OCI-LY3 (cell line): ENCODE measurements around the gene HOXA7.

Source experiments
- H2AFZ ChIP-seq: fragments of 200-600, 300-600 bp; shearing (Covaris generic); 2 replicates; pipeline ENCODE4 v1.6.0; 2014; ENCODE audit warnings: antibody characterized with exemption, low read depth, low read length
- H3K27ac ChIP-seq: fragments of 200-600, 300-600 bp; sonication (generic); 2 replicates; pipeline ENCODE4 v1.5.1; 2014; ENCODE audit warnings: mild to moderate bottlenecking, low read length, moderate library complexity, mixed read lengths
- H3K27me3 ChIP-seq: fragments of 200-600, 300-600 bp; sonication (generic); 2 replicates; pipeline ENCODE4 v1.6.1; 2014; ENCODE audit warnings: low read depth, low read length, mixed read lengths
- H3K36me3 ChIP-seq: fragments of 200-600, 300-600 bp; sonication (generic); replicated peaks from 2 replicates; pipeline ENCODE3; 2014; ENCODE audit warnings: low read depth, low read length, mixed read lengths
- H3K4me1 ChIP-seq: fragments of 300-600, 200-600 bp; sonication (generic); 2 replicates; pipeline ENCODE4 v1.6.1; 2014; ENCODE audit warnings: low read length, mixed read lengths
- H3K4me2 ChIP-seq: fragments of 200-600, 300-600 bp; sonication (generic); 2 replicates; pipeline ENCODE4 v1.6.1; 2014; ENCODE audit warnings: low read length, mixed read lengths
- H3K4me3 ChIP-seq: fragments of 300-600, 200-600 bp; sonication (generic); 2 replicates; pipeline ENCODE4 v1.5.1; 2014; ENCODE audit warnings: antibody characterized with exemption, mild to moderate bottlenecking, low read length, moderate library complexity
- H3K79me2 ChIP-seq: fragments of 300-600, 200-600 bp; shearing (Covaris generic); 2 replicates; pipeline ENCODE4 v1.6.1; 2014; ENCODE audit warnings: mild to moderate bottlenecking, low read length, mixed read lengths
- H3K9ac ChIP-seq: fragments of 300-600, 200-600 bp; shearing (Covaris generic); 2 replicates; pipeline ENCODE4 v1.6.0; 2014; ENCODE audit warnings: mild to moderate bottlenecking, low read length, moderate library complexity
- H3K9me3 ChIP-seq: fragments of 200-600, 300-600 bp; shearing (Covaris generic); 2 replicates; pipeline ENCODE4 v1.6.1; 2014; ENCODE audit warnings: low read length, mixed read lengths; ENCODE audit not compliant: insufficient read depth
- H4K20me1 ChIP-seq: fragments of 200-600, 300-600 bp; sonication (generic); 2 replicates; pipeline ENCODE4 v1.6.1; 2016; ENCODE audit warnings: low read length, mixed read lengths; ENCODE audit not compliant: insufficient read depth
- CTCF ChIP-seq: fragments of 200-600, 300-600 bp; sonication (generic); IDR thresholded peaks from 2 replicates; pipeline ENCODE4 v1.5.1; 2014; ENCODE audit warnings: antibody characterized with exemption, low read length, low read depth
- EZH2phosphoT487 ChIP-seq: fragments of 200-600 bp; shearing (Covaris generic); IDR thresholded peaks from 2 replicates; pipeline ENCODE4 v1.6.1; 2018; ENCODE audit warnings: antibody characterized with exemption, mixed run types, low read depth

The HOXA7 gene

GRCh38 chr7:27123007-27123476 lies 33.4 kb downstream of the HOXA7 start:
- H3K27me3 ChIP-seq: no peaks in the 10 kb centered on the region; the same call in 1 of the 2 replicates
- TF ChIP-seq EZH2phosphoT487 (no peak), CTCF (no peak)
- H3K79me2 ChIP-seq: no peaks in the 10 kb centered on the region
- no peak overlapping the region for H3K4me3 ChIP-seq
- no peaks in the 10 kb centered on the region for H3K36me3 ChIP-seq
- no peaks in the 10 kb centered on the region for H3K4me1 ChIP-seq
- H3K4me2 ChIP-seq: no peak overlapping the region
- H3K27ac ChIP-seq: no peak overlapping the region
- H4K20me1 ChIP-seq: no peaks in the 10 kb centered on the region
- H3K9me3 ChIP-seq: no peaks in the 10 kb centered on the region
- H2AFZ ChIP-seq: no peak overlapping the region
- no peak overlapping the region for H3K9ac ChIP-seq

GRCh38 chr7:27122077-27122910 lies 34.2 kb downstream of the HOXA7 start:
- no peak overlapping the region for H3K4me2 ChIP-seq
- no peaks in the 10 kb centered on the region for H3K4me1 ChIP-seq
- no peaks in the 10 kb centered on the region for H3K79me2 ChIP-seq
- no peaks in the 10 kb centered on the region for H3K36me3 ChIP-seq
- no peaks in the 10 kb centered on the region; the same call in 1 of the 2 replicates for H3K27me3 ChIP-seq
- no peak overlapping the region for H3K27ac ChIP-seq
- H3K9ac ChIP-seq: no peak overlapping the region
- H3K4me3 ChIP-seq: no peak overlapping the region
- no peaks in the 10 kb centered on the region for H4K20me1 ChIP-seq
- H3K9me3 ChIP-seq: no peaks in the 10 kb centered on the region
- H2AFZ ChIP-seq: no peak overlapping the region
- no peak for TF ChIP-seq EZH2phosphoT487
- no peak for TF ChIP-seq CTCF

GRCh38 chr7:27121684-27122076 lies 34.8 kb downstream of the HOXA7 start:
- no peak overlapping the region for H3K9ac ChIP-seq
- no peak overlapping the region for H3K27ac ChIP-seq
- no peaks in the 10 kb centered on the region for H3K27me3 ChIP-seq
- no peak overlapping the region for H3K4me3 ChIP-seq
- no peaks in the 10 kb centered on the region for H3K9me3 ChIP-seq
- H4K20me1 ChIP-seq: no peaks in the 10 kb centered on the region
- H3K4me1 ChIP-seq: no peaks in the 10 kb centered on the region
- TF ChIP-seq CTCF: no peak
- no peak for TF ChIP-seq EZH2phosphoT487
- no peak overlapping the region for H2AFZ ChIP-seq
- no peaks in the 10 kb centered on the region for H3K79me2 ChIP-seq
- H3K36me3 ChIP-seq: no peaks in the 10 kb centered on the region
- H3K4me2 ChIP-seq: no peak overlapping the region

GRCh38 chr7:27119412-27119911 lies 37.0 kb downstream of the HOXA7 start:
- no peak overlapping the region for H3K4me3 ChIP-seq
- H3K4me2 ChIP-seq: no peak overlapping the region
- no peaks in the 10 kb centered on the region for H4K20me1 ChIP-seq
- TF ChIP-seq CTCF (no peak), EZH2phosphoT487 (no peak)
- H3K9ac ChIP-seq: no peak overlapping the region
- H3K79me2 ChIP-seq: no peaks in the 10 kb centered on the region
- H2AFZ ChIP-seq: no peak overlapping the region
- no peaks in the 10 kb centered on the region for H3K27me3 ChIP-seq
- H3K4me1 ChIP-seq: no peaks in the 10 kb centered on the region
- no peaks in the 10 kb centered on the region for H3K36me3 ChIP-seq
- H3K9me3 ChIP-seq: no peaks in the 10 kb centered on the region
- H3K27ac ChIP-seq: no peak overlapping the region
